H9 (cell line): Measurements from ENCODE around the gene LINC00305. TPM values are rescaled to one million over a fixed set of nuclear protein-coding genes. Genes with fewer than 3 reads are reported as not detected.

Experiments used
- DNase-seq: peaks from one replicate; pipeline ENCODE4 v3.0.0-alpha.2; 2017
- H2AFZ ChIP-seq: one replicate; pipeline ENCODE4 v1.6.1; 2013; ENCODE audit warnings: mild to moderate bottlenecking, low read length, control low read depth, moderate library complexity
- H2AK5ac ChIP-seq: 2 replicates; pipeline ENCODE4 v1.6.1; 2013; ENCODE audit warnings: low read length, control low read depth, mixed read lengths; ENCODE audit not compliant: insufficient read length
- H2BK120ac ChIP-seq: one replicate; pipeline ENCODE4 v1.6.1; 2013; ENCODE audit warnings: low read depth, mild to moderate bottlenecking, low read length, control low read depth, inconsistent platforms; ENCODE audit not compliant: poor library complexity, severe bottlenecking
- H2BK12ac ChIP-seq: 2 replicates; pipeline ENCODE4 v1.6.1; 2013; ENCODE audit warnings: low read length, control low read depth, mixed read lengths, low read depth; ENCODE audit not compliant: insufficient read length
- H2BK15ac ChIP-seq: 2 replicates; pipeline ENCODE4 v1.6.1; 2013; ENCODE audit warnings: low read depth, low read length, control low read depth
- H2BK20ac ChIP-seq: one replicate; pipeline ENCODE4 v1.6.1; 2013; ENCODE audit warnings: low read depth, mild to moderate bottlenecking, low read length, control low read depth, inconsistent platforms; ENCODE audit not compliant: poor library complexity, severe bottlenecking
- H2BK5ac ChIP-seq: 2 replicates; pipeline ENCODE4 v1.6.1; 2013; ENCODE audit warnings: low read length, control low read depth, mixed read lengths; ENCODE audit not compliant: insufficient read length
- H3K14ac ChIP-seq: 2 replicates; pipeline ENCODE4 v1.6.1; 2013; ENCODE audit warnings: low read length, control low read depth; ENCODE audit not compliant: insufficient read depth
- H3K18ac ChIP-seq: 2 replicates; pipeline ENCODE4 v1.6.1; 2013; ENCODE audit warnings: low read depth, mild to moderate bottlenecking, mixed read lengths, low read length, control low read depth; ENCODE audit not compliant: insufficient read length
- H3K23ac ChIP-seq: 2 replicates; pipeline ENCODE4 v1.6.1; 2013; ENCODE audit warnings: low read length, control low read depth, mixed read lengths, low read depth; ENCODE audit not compliant: insufficient read length
- H3K23me2 ChIP-seq: 2 replicates; pipeline ENCODE4 v1.6.1; 2013; ENCODE audit warnings: low read depth, mild to moderate bottlenecking, mixed read lengths, low read length, control low read depth; ENCODE audit not compliant: insufficient read length, poor library complexity, severe bottlenecking
- H3K27ac ChIP-seq: 2 replicates; pipeline ENCODE4 v1.5.1; 2013; ENCODE audit warnings: low read length, control low read depth, mixed read lengths, low read depth; ENCODE audit not compliant: insufficient read length
- H3K27me3 ChIP-seq: 2 replicates; pipeline ENCODE4 v1.6.1; 2013; ENCODE audit warnings: low read length, control low read depth, inconsistent platforms; ENCODE audit not compliant: insufficient read depth
- H3K4ac ChIP-seq: 2 replicates; pipeline ENCODE4 v1.6.1; 2013; ENCODE audit warnings: low read depth, mild to moderate bottlenecking, control low read depth, inconsistent platforms, low read length, moderate library complexity
- H3K4me1 ChIP-seq: 2 replicates; pipeline ENCODE4 v1.6.1; 2013; ENCODE audit warnings: low read length, control low read depth, inconsistent platforms; ENCODE audit not compliant: insufficient read depth
- H3K4me2 ChIP-seq: 2 replicates; pipeline ENCODE4 v1.6.1; 2013; ENCODE audit warnings: low read length, control low read depth, mixed read lengths; ENCODE audit not compliant: insufficient read length, insufficient read depth
- H3K56ac ChIP-seq: 2 replicates; pipeline ENCODE4 v1.6.1; 2013; ENCODE audit warnings: low read depth, mild to moderate bottlenecking, mixed read lengths, low read length, control low read depth; ENCODE audit not compliant: insufficient read length
- H3K79me1 ChIP-seq: 2 replicates; pipeline ENCODE4 v1.6.1; 2013; ENCODE audit warnings: low read depth, mild to moderate bottlenecking, moderate library complexity, low read length, control low read depth, inconsistent platforms; ENCODE audit not compliant: insufficient read depth, poor library complexity, severe bottlenecking
- H3K79me2 ChIP-seq: 2 replicates; pipeline ENCODE4 v1.6.1; 2013; ENCODE audit warnings: low read length, control low read depth, inconsistent platforms; ENCODE audit not compliant: insufficient read depth
- H3K9ac ChIP-seq: 2 replicates; pipeline ENCODE4 v1.6.1; 2013; ENCODE audit warnings: low read length, control low read depth, mixed read lengths; ENCODE audit not compliant: insufficient read length; ENCODE audit errors: extremely low read depth
- H3K9me3 ChIP-seq: one replicate; pipeline ENCODE4 v1.6.1; 2013; ENCODE audit warnings: low read depth, low read length, inconsistent platforms; ENCODE audit not compliant: control insufficient read depth
- H3T11ph ChIP-seq: one replicate; pipeline ENCODE4 v1.6.1; 2013; ENCODE audit warnings: mild to moderate bottlenecking, low read length, control low read depth, inconsistent platforms
- H4K20me1 ChIP-seq: one replicate; pipeline ENCODE4 v1.6.1; 2013; ENCODE audit not compliant: control insufficient read depth, insufficient read length, insufficient read depth
- H4K5ac ChIP-seq: 2 replicates; pipeline ENCODE4 v1.6.1; 2013; ENCODE audit warnings: low read depth, mild to moderate bottlenecking, mixed read lengths, low read length, control low read depth; ENCODE audit not compliant: insufficient read length
- H4K8ac ChIP-seq: replicated peaks from 2 replicates; pipeline ENCODE4 v1.6.1; 2013; ENCODE audit warnings: low read length, control low read depth, mixed read lengths, low read depth; ENCODE audit not compliant: insufficient read length
- H4K91ac ChIP-seq: 2 replicates; pipeline ENCODE4 v1.6.1; 2013; ENCODE audit warnings: low read depth, mild to moderate bottlenecking, moderate library complexity, mixed read lengths, low read length, control low read depth; ENCODE audit not compliant: insufficient read length
- H3K27ac Mint-ChIP-seq, 3 experiments: 2 replicates in 2 of 3; 3 replicates in 1 of 3; pipeline ENCODE4 v1.8.0; 2020 to 2021; ENCODE audit warnings: mixed read lengths in 3 of 3, mild to moderate bottlenecking in 1 of 3, moderate library complexity in 1 of 3
- H3K27me3 Mint-ChIP-seq: 2 replicates; pipeline ENCODE4 v1.8.0; 2021; ENCODE audit warnings: low read depth, mild to moderate bottlenecking, moderate library complexity, mixed read lengths
- H3K36me3 Mint-ChIP-seq, 3 experiments: 2 replicates in 2 of 3; 3 replicates in 1 of 3; pipeline ENCODE4 v1.8.0; 2020 to 2021; ENCODE audit warnings: low read depth in 3 of 3, mixed read lengths in 3 of 3; ENCODE audit not compliant: insufficient read depth in 1 of 3
- H3K4me1 Mint-ChIP-seq, 2 experiments: 2 replicates each; pipeline ENCODE4 v1.8.0; 2020; ENCODE audit warnings: mixed read lengths in 2 of 2
- H3K4me3 Mint-ChIP-seq, 2 experiments: 2 replicates in 1 of 2; 3 replicates in 1 of 2; pipeline ENCODE4 v1.8.0; 2020 to 2021; ENCODE audit warnings: mild to moderate bottlenecking in 2 of 2, mixed read lengths in 2 of 2, moderate library complexity in 1 of 2
- H3K9me3 Mint-ChIP-seq, 2 experiments: 2 replicates in 1 of 2; 3 replicates in 1 of 2; pipeline ENCODE4 v1.8.0; 2020; ENCODE audit warnings: mild to moderate bottlenecking in 2 of 2, mixed read lengths in 2 of 2, moderate library complexity in 1 of 2
- CTCF ChIP-seq: fragments of 200-600 bp; sonication (generic); conservative IDR thresholded peaks from 3 replicates; pipeline ENCODE4 v1.8.0; 2021; ENCODE audit warnings: antibody characterized with exemption, mild to moderate bottlenecking
- WGBS: extraction: QIAGEN DNeasy Blood & Tissue Kit; methylation state at CpG from one replicate; pipeline ENCODE4 v1.1.7; 2013; ENCODE audit warnings: missing lambda C conversion rate, low lambda C conversion rate, mixed read lengths; ENCODE audit not compliant: insufficient read length; ENCODE audit errors: extremely low coverage; 5-methylcytosine and 5-hydroxymethylcytosine counted together
- total RNA-seq: library from RNA; stranded (reverse); gene quantifications from 2 replicates; pipeline ENCODE4 v1.2.1, GENCODE V29; 2021

Gene LINC00305
- total RNA-seq, 1 experiment from 2014 or later: not detected

DNA sequence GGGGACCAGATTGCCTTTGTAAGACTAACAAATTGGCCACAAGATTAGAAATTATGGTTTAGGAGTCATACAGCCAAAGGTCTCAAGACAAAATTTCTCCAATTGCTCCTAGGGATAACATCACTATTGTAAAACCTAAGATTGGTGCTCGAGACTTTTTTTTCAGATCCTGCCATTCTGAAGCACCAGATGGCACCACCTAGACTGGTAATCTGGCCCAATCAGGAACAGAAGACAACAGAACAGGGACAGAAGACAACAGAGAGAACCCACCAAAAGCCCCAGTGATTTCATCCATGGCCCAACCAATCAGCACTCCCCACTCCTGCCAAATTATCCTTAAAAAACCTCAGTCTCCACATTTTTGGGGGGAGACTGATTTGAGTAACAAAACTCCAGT lies 66.8 kb downstream of the LINC00305 start:
- no peaks in the 10 kb centered on the region for H3K9me3 ChIP-seq
- Mint-ChIP-seq H3K36me3 (peaks cover 0 to 2% (median 0%) of the 10 kb centered on the region in 3 experiments; a peak in 1 of 7 replicates), H3K4me3 (no peak overlapping the region), H3K9me3 (no peaks in the 10 kb centered on the region; a peak in 1 of 5 replicates), H3K27me3 (no peaks in the 10 kb centered on the region; the same call in 1 of the 2 replicates), H3K4me1 (peaks cover 19 to 21% of the 10 kb centered on the region in 2 experiments), H3K27ac (no peak overlapping the region)
- H3K27me3 ChIP-seq: no peaks in the 10 kb centered on the region
- no peak overlapping the region for H3K4me2 ChIP-seq
- H4K20me1 ChIP-seq: no peaks in the 10 kb centered on the region
- no peak overlapping the region for H3K27ac ChIP-seq
- H2AFZ ChIP-seq: no peak overlapping the region
- H4K5ac ChIP-seq: no peak overlapping the region
- no peak overlapping the region for H2AK5ac ChIP-seq
- no peak overlapping the region for H3K14ac ChIP-seq
- no peaks in the 10 kb centered on the region for H3K23me2 ChIP-seq
- peaks cover 8% of the 10 kb centered on the region; the same call in 1 of the 2 replicates for H3K4me1 ChIP-seq
- no peaks in the 10 kb centered on the region for H3K79me2 ChIP-seq
- no CpG with 5 or more reads among the region's 1 CpG for WGBS
- no peak overlapping the region for H3T11ph ChIP-seq
- no peak for TF ChIP-seq CTCF
- no peak overlapping the region for H2BK5ac ChIP-seq
- no peak overlapping the region for H4K91ac ChIP-seq
- no peak overlapping the region for H3K23ac ChIP-seq
- H2BK12ac ChIP-seq: no peak overlapping the region
- DNase-seq: no peak
- no peak overlapping the region for H2BK15ac ChIP-seq
- H2BK20ac ChIP-seq: no peak overlapping the region
- no peak overlapping the region for H3K56ac ChIP-seq
- H3K79me1 ChIP-seq: no peaks in the 10 kb centered on the region
- no peak overlapping the region for H2BK120ac ChIP-seq
- no peak overlapping the region for H4K8ac ChIP-seq
- no peak overlapping the region for H3K9ac ChIP-seq
- H3K18ac ChIP-seq: no peak overlapping the region
- H3K4ac ChIP-seq: no peak overlapping the region
